ENCODE measurements around the gene PSG5.
"Not testable (repeated sequence)": the region's sequence is repeated elsewhere in the genome, so short reads cannot be mapped to it uniquely, and the experiment has no call there.

DNA sequence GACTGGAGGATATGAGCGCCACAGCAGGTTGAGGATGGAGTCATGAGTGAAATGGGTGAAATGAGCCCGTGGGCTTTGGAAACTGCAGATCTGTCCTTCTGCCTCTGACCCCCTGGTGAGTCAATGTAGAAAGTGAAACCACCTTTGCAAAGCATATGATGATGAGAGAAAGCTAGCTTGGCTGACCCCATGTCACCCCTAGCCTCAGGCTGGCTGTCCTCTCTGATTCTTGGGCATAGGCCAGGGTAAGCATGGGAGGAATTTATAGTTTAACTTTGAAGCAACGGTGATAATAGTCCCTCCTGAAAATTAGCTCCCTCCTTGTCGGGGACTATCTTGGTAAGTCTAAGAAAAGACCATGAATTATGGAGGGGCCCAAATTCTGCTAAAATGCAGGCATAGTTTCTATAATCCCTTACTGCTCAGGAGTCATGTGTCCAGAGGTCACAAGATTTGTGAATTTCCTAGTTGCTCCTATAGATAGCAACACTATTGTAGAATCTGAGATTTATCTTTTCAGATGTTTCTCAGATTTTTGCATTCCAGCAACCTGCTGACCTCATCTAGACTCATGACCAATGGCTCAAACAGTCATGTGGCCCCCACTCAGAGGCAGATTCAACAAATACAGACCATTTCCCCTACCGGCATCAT, 38.0 kb upstream of the PSG5 start:
- TF ChIP-seq, protein P1, sequence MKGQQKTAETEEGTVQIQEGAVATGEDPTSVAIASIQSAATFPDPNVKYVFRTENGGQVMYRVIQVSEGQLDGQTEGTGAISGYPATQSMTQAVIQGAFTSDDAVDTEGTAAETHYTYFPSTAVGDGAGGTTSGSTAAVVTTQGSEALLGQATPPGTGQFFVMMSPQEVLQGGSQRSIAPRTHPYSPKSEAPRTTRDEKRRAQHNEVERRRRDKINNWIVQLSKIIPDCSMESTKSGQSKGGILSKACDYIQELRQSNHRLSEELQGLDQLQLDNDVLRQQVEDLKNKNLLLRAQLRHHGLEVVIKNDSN (CRISPR knock-in tag; IDR thresholded peaks at IDR 0.05): not testable (repeated sequence)
- TF ChIP-seq CTCF (IDR thresholded peaks at IDR 0.05); PREB (CRISPR knock-in tag; IDR thresholded peaks at IDR 0.05; ENCODE audit: borderline replicate concordance); ZNF281 (CRISPR knock-in tag; IDR thresholded peaks at IDR 0.05); EMX1 (CRISPR knock-in tag; IDR thresholded peaks at IDR 0.05); SP1 (CRISPR knock-in tag; conservative IDR thresholded peaks at IDR 0.05): not testable (repeated sequence)
- TF ChIP-seq, protein P2, sequence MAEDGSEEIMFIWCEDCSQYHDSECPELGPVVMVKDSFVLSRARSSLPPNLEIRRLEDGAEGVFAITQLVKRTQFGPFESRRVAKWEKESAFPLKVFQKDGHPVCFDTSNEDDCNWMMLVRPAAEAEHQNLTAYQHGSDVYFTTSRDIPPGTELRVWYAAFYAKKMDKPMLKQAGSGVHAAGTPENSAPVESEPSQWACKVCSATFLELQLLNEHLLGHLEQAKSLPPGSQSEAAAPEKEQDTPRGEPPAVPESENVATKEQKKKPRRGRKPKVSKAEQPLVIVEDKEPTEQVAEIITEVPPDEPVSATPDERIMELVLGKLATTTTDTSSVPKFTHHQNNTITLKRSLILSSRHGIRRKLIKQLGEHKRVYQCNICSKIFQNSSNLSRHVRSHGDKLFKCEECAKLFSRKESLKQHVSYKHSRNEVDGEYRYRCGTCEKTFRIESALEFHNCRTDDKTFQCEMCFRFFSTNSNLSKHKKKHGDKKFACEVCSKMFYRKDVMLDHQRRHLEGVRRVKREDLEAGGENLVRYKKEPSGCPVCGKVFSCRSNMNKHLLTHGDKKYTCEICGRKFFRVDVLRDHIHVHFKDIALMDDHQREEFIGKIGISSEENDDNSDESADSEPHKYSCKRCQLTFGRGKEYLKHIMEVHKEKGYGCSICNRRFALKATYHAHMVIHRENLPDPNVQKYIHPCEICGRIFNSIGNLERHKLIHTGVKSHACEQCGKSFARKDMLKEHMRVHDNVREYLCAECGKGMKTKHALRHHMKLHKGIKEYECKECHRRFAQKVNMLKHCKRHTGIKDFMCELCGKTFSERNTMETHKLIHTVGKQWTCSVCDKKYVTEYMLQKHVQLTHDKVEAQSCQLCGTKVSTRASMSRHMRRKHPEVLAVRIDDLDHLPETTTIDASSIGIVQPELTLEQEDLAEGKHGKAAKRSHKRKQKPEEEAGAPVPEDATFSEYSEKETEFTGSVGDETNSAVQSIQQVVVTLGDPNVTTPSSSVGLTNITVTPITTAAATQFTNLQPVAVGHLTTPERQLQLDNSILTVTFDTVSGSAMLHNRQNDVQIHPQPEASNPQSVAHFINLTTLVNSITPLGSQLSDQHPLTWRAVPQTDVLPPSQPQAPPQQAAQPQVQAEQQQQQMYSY (CRISPR knock-in tag; IDR thresholded peaks at IDR 0.05): not testable (repeated sequence)
- TF ChIP-seq, protein P3, sequence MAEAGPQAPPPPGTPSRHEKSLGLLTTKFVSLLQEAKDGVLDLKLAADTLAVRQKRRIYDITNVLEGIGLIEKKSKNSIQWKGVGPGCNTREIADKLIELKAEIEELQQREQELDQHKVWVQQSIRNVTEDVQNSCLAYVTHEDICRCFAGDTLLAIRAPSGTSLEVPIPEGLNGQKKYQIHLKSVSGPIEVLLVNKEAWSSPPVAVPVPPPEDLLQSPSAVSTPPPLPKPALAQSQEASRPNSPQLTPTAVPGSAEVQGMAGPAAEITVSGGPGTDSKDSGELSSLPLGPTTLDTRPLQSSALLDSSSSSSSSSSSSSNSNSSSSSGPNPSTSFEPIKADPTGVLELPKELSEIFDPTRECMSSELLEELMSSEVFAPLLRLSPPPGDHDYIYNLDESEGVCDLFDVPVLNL (CRISPR knock-in tag; IDR thresholded peaks at IDR 0.05; ENCODE audit: borderline replicate concordance, low read depth): not testable (repeated sequence)

Measured in WTC11 (cell line).